H1 (cell line): ENCODE data around the gene ELL. TPM values are rescaled to one million over a fixed set of nuclear protein-coding genes. Genes with fewer than 3 reads are reported as not detected.

Experiments
- CHD2 ChIP-seq: IDR thresholded peaks from 2 replicates; pipeline ENCODE4 v1.6.1; 2012; ENCODE audit warnings: low read length, improper control_type of control experiment
- CREB1 ChIP-seq: IDR thresholded peaks from 2 replicates; pipeline ENCODE4 v1.6.1; 2012; ENCODE audit warnings: inconsistent platforms
- EP300 ChIP-seq, 2 experiments: IDR thresholded peaks; 1 replicate in 1 of 2; 2 replicates in 1 of 2; pipeline ENCODE4 v1.6.1; 2011 to 2012; ENCODE audit warnings: low read depth in 2 of 2, low read length in 2 of 2, mild to moderate bottlenecking in 2 of 2, borderline replicate concordance in 1 of 2, inconsistent platforms in 1 of 2, moderate library complexity in 1 of 2
- POLR2A ChIP-seq, 2 experiments: IDR thresholded peaks; 1 replicate in 1 of 2; 2 replicates in 1 of 2; pipeline ENCODE4 v1.6.1; 2011; ENCODE audit warnings: low read depth in 2 of 2, low read length in 2 of 2, mild to moderate bottlenecking in 2 of 2; ENCODE audit errors: control extremely low read depth in 1 of 2
- POLR2AphosphoS5 ChIP-seq: IDR thresholded peaks from 2 replicates; pipeline ENCODE4 v1.6.1; 2011; ENCODE audit warnings: low read depth, low read length
- RNF2 ChIP-seq: fragments of 200-900, 300-1000 bp; sonication (generic); IDR thresholded peaks from 2 replicates; pipeline ENCODE4 v1.7.1; 2016; ENCODE audit warnings: borderline replicate concordance, low read depth, mild to moderate bottlenecking, antibody characterized with exemption, low read length; ENCODE audit not compliant: poor library complexity, severe bottlenecking; ENCODE audit errors: missing control alignments
- SAP30 ChIP-seq: fragments of 300-600 bp; sonication (generic); IDR thresholded peaks from 2 replicates; pipeline ENCODE4 v1.7.1; 2012; ENCODE audit warnings: low read length, moderate library complexity, mild to moderate bottlenecking, inconsistent platforms; ENCODE audit not compliant: insufficient read depth, insufficient replicate concordance
- SIX5 ChIP-seq: IDR thresholded peaks from 2 replicates; pipeline ENCODE4 v1.6.1; 2011; ENCODE audit warnings: mild to moderate bottlenecking, low read depth, low read length
- SP2 ChIP-seq: IDR thresholded peaks from 2 replicates; pipeline ENCODE4 v1.6.1; 2012; ENCODE audit warnings: mild to moderate bottlenecking, low read length, inconsistent platforms
- polyA plus RNA-seq, 7 experiments: library from polyadenylated mRNA; depleted of rRNA in 3 of 7; stranded (reverse) in 5 of 7; unstranded in 2 of 7; fragments of >200 nt in 5 of 7; fragments of 200-250 nt in 2 of 7; gene quantifications; 1 replicate in 5 of 7; 2 replicates in 1 of 7; 4 replicates in 1 of 7; pipeline versions ENCODE4 v1.2.1 to v1.2.3, GENCODE V29; 2011 to 2013; ENCODE audit warnings: missing spikeins in 2 of 7, mixed read lengths in 2 of 7
- total RNA-seq: library from RNA; stranded (reverse); fragmentation: NEBNext Ultra II Directional; extraction: Animal tissue kit (Norgen Biotek cat#: 25700); gene quantifications from 2 replicates; pipeline ENCODE4 v1.2.1, GENCODE V29; 2021
- TF ChIP-seq, protein P1 (sequence below): fragments of 300-600 bp; sonication (generic); IDR thresholded peaks from 2 replicates; pipeline ENCODE4 v1.7.1; 2012; ENCODE audit warnings: low read length, moderate library complexity, mild to moderate bottlenecking, inconsistent platforms; ENCODE audit not compliant: insufficient replicate concordance

ELL gene
- total and polyA plus RNA-seq, 2 of the 8 experiments (the other 6 are each of a cell fraction or from before 2014, with no cell fraction given) = 5.2 to 10.5 TPM

DNA sequence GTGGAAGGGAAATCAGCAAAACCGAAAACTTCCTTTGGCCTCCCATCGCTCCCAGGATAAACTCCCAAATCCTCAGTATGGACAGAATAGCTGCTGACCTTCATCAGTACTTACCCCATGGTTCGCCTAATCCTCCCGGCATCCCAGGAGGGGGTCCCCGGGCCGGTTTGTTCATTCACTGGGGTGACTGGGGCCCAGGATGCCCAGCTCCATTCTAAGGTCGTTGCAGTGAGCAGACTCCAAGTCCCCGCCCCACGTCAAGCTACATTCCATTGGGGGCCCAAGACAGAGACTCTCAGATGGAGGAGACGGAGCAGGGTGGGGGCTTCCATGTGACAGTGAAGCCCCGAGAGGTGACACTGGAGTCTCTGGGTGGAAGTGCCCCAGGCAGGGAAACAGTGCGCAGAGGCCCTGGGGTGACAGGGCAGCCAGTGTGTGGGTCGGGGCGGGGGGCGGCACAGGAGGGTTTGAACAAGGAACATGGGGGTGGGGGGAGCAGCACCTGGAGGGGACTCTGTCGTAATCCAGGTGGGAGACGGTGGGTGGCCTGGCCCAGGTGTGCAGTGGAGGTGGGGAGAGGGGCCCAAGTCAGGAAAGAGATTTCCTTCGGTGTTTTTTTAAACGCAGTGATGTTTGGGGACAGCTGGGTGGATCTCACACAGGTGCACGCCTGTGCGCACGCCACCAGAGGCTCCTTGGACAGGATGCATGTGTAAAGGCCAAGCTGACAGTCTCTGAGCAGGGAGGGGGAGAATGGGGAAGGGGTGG is 97.6 kb downstream of the ELL start (continued):
- TF ChIP-seq, protein P1, sequence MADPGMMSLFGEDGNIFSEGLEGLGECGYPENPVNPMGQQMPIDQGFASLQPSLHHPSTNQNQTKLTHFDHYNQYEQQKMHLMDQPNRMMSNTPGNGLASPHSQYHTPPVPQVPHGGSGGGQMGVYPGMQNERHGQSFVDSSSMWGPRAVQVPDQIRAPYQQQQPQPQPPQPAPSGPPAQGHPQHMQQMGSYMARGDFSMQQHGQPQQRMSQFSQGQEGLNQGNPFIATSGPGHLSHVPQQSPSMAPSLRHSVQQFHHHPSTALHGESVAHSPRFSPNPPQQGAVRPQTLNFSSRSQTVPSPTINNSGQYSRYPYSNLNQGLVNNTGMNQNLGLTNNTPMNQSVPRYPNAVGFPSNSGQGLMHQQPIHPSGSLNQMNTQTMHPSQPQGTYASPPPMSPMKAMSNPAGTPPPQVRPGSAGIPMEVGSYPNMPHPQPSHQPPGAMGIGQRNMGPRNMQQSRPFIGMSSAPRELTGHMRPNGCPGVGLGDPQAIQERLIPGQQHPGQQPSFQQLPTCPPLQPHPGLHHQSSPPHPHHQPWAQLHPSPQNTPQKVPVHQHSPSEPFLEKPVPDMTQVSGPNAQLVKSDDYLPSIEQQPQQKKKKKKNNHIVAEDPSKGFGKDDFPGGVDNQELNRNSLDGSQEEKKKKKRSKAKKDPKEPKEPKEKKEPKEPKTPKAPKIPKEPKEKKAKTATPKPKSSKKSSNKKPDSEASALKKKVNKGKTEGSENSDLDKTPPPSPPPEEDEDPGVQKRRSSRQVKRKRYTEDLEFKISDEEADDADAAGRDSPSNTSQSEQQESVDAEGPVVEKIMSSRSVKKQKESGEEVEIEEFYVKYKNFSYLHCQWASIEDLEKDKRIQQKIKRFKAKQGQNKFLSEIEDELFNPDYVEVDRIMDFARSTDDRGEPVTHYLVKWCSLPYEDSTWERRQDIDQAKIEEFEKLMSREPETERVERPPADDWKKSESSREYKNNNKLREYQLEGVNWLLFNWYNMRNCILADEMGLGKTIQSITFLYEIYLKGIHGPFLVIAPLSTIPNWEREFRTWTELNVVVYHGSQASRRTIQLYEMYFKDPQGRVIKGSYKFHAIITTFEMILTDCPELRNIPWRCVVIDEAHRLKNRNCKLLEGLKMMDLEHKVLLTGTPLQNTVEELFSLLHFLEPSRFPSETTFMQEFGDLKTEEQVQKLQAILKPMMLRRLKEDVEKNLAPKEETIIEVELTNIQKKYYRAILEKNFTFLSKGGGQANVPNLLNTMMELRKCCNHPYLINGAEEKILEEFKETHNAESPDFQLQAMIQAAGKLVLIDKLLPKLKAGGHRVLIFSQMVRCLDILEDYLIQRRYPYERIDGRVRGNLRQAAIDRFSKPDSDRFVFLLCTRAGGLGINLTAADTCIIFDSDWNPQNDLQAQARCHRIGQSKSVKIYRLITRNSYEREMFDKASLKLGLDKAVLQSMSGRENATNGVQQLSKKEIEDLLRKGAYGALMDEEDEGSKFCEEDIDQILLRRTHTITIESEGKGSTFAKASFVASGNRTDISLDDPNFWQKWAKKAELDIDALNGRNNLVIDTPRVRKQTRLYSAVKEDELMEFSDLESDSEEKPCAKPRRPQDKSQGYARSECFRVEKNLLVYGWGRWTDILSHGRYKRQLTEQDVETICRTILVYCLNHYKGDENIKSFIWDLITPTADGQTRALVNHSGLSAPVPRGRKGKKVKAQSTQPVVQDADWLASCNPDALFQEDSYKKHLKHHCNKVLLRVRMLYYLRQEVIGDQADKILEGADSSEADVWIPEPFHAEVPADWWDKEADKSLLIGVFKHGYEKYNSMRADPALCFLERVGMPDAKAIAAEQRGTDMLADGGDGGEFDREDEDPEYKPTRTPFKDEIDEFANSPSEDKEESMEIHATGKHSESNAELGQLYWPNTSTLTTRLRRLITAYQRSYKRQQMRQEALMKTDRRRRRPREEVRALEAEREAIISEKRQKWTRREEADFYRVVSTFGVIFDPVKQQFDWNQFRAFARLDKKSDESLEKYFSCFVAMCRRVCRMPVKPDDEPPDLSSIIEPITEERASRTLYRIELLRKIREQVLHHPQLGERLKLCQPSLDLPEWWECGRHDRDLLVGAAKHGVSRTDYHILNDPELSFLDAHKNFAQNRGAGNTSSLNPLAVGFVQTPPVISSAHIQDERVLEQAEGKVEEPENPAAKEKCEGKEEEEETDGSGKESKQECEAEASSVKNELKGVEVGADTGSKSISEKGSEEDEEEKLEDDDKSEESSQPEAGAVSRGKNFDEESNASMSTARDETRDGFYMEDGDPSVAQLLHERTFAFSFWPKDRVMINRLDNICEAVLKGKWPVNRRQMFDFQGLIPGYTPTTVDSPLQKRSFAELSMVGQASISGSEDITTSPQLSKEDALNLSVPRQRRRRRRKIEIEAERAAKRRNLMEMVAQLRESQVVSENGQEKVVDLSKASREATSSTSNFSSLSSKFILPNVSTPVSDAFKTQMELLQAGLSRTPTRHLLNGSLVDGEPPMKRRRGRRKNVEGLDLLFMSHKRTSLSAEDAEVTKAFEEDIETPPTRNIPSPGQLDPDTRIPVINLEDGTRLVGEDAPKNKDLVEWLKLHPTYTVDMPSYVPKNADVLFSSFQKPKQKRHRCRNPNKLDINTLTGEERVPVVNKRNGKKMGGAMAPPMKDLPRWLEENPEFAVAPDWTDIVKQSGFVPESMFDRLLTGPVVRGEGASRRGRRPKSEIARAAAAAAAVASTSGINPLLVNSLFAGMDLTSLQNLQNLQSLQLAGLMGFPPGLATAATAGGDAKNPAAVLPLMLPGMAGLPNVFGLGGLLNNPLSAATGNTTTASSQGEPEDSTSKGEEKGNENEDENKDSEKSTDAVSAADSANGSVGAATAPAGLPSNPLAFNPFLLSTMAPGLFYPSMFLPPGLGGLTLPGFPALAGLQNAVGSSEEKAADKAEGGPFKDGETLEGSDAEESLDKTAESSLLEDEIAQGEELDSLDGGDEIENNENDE = no peak
- TF ChIP-seq RNF2 = no peak
- no peak for TF ChIP-seq POLR2AphosphoS5
- TF ChIP-seq CHD2 = no peak
- TF ChIP-seq SAP30 = no peak
- no peak for TF ChIP-seq CREB1
- TF ChIP-seq EP300 (IDR thresholded peaks at IDR 0.05; ENCODE audit: borderline replicate concordance in 1 of 2, low read depth in 2 of 2, low read length in 2 of 2) = no peak
- TF ChIP-seq SIX5 = no peak
- TF ChIP-seq POLR2A (IDR thresholded peaks at IDR 0.05; ENCODE audit: control extremely low read depth in 1 of 2, low read depth in 2 of 2, low read length in 2 of 2) = no peak
- TF ChIP-seq SP2 = no peak
